Upper lobe of left lung (tissue), 6 donors: ENCODE data around the gene UHRF1. TPM values are rescaled to one million over a fixed set of nuclear protein-coding genes. Genes with fewer than 3 reads are reported as not detected.
A peak's percentile ranks its signal among the peaks of the same experiment; 100 is the strongest.

Experiments
- ATAC-seq, 2 donors: fragments of 200-7000 bp; cut with Tn5 transposase; one replicate each; pipeline ENCODE4 v1.9.1; 2022; ENCODE audit warnings: mild to moderate bottlenecking in 2 of 2, moderate library complexity in 2 of 2; ENCODE audit not compliant: low FRiP score in 2 of 2
- DNase-seq, 2 donors: peaks; one replicate each; pipeline ENCODE4 v3.0.0-alpha.2; 2019 to 2020
- H3K27ac ChIP-seq, 4 donors: fragments of 200-600 bp; sonication (generic); one replicate each; pipeline ENCODE4 v1.5.1; 2016 to 2019
- H3K27me3 ChIP-seq, 4 donors: fragments of 200-600 bp; sonication (generic); one replicate each; pipeline ENCODE4 v1.5.1; 2017 to 2019
- H3K36me3 ChIP-seq, 4 donors: fragments of 200-600 bp; sonication (generic); one replicate each; pipeline ENCODE4 v1.5.1; 2016 to 2019
- H3K4me1 ChIP-seq, 4 donors: fragments of 200-600 bp; sonication (generic); one replicate each; pipeline ENCODE4 v1.5.1; 2018 to 2019
- H3K4me3 ChIP-seq, 4 donors: fragments of 200-600 bp; sonication (generic); one replicate each; pipeline ENCODE4 v1.5.1; 2017 to 2019; ENCODE audit warnings: mild to moderate bottlenecking in 2 of 4, moderate library complexity in 1 of 4
- H3K9me3 ChIP-seq, 4 donors: fragments of 200-600 bp; sonication (generic); one replicate each; pipeline ENCODE4 v1.5.1; 2018 to 2019
- EP300 ChIP-seq, 4 donors: sonication (generic); formaldehyde crosslinking; IDR thresholded peaks; one replicate each; pipeline ENCODE4 v1.5.1; 2017; ENCODE audit warnings: antibody characterized with exemption in 4 of 4, control low read depth in 2 of 4
- POLR2A ChIP-seq, 4 donors: fragments of 450-650 bp; IDR thresholded peaks; one replicate each; pipeline ENCODE4 v1.5.1; 2016 to 2017; ENCODE audit warnings: antibody characterized with exemption in 4 of 4, mild to moderate bottlenecking in 2 of 4
- POLR2AphosphoS5 ChIP-seq, 2 donors: sonication (generic); formaldehyde crosslinking; IDR thresholded peaks; one replicate each; pipeline ENCODE4 v1.5.1; 2017; ENCODE audit warnings: antibody characterized with exemption in 2 of 2
- WGBS, 2 donors: methylation state at CpG; one replicate each; pipeline ENCODE4 v1.1.5; 2017 to 2018; 5-methylcytosine and 5-hydroxymethylcytosine counted together
- total RNA-seq, 6 donors: library from RNA; depleted of rRNA in 4 of 6; stranded (reverse); fragments of >200 nt in 4 of 6; gene quantifications; one replicate each; pipeline versions ENCODE4 v1.1.0 to v1.2.1, GENCODE V29; 2016 to 2021
- TF ChIP-seq, protein P1 (sequence below), 6 experiments: fragments of 450-650 bp in 4 of 6; fragments of 200-600 bp in 2 of 6; sonication (generic) in 2 of 6; IDR thresholded peaks; one replicate each; pipeline ENCODE4 v1.5.1; 2016 to 2019; ENCODE audit warnings: antibody characterized with exemption in 6 of 6
- donor health status: DM: no; HTN: no; CAD: no; lungs with moderate emphysema.
- donor health status: DM: no; HTN: yes; CAD: no; lungs with severe emphysema.

Gene UHRF1
- total RNA-seq, 6 donors from 2014 or later = 1.0 to 5.1 (median 2.3) TPM

- 28 to 34% methylated on average over 19 to 29 of the region's 29 CpGs for WGBS, 2 donors
- ATAC-seq (peak; percentile 72 to 76), DNase-seq (peak in 1 of 2 donors; percentile 41)
- peak overlapping the region in 2 of 4 donors; percentile 87 to 97 for H3K4me3 ChIP-seq
- no peak overlapping the region for H3K27ac ChIP-seq
- no peaks in the 10 kb centered on the region for H3K9me3 ChIP-seq
- TF ChIP-seq, protein P1, sequence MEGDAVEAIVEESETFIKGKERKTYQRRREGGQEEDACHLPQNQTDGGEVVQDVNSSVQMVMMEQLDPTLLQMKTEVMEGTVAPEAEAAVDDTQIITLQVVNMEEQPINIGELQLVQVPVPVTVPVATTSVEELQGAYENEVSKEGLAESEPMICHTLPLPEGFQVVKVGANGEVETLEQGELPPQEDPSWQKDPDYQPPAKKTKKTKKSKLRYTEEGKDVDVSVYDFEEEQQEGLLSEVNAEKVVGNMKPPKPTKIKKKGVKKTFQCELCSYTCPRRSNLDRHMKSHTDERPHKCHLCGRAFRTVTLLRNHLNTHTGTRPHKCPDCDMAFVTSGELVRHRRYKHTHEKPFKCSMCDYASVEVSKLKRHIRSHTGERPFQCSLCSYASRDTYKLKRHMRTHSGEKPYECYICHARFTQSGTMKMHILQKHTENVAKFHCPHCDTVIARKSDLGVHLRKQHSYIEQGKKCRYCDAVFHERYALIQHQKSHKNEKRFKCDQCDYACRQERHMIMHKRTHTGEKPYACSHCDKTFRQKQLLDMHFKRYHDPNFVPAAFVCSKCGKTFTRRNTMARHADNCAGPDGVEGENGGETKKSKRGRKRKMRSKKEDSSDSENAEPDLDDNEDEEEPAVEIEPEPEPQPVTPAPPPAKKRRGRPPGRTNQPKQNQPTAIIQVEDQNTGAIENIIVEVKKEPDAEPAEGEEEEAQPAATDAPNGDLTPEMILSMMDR (IDR thresholded peaks at IDR 0.05) = peak in 5 of 6 experiments; percentile 54 to 64 (median 56)
- TF ChIP-seq EP300 (IDR thresholded peaks at IDR 0.05) (peak in 1 of 4 donors; percentile 36), POLR2A (IDR thresholded peaks at IDR 0.05) (no peak), POLR2AphosphoS5 (IDR thresholded peaks at IDR 0.05) (no peak)
- H3K4me1 ChIP-seq = peaks cover 21 to 51% (median 27%) of the 10 kb centered on the region in 4 donors
- no peaks in the 10 kb centered on the region for H3K36me3 ChIP-seq
- H3K27me3 ChIP-seq = peaks cover 0 to 7% (median 2%) of the 10 kb centered on the region in 4 donors
These were observed 2.7 kb downstream of the UHRF1 start for GRCh38 chr19:4911786-4912672.

- peaks cover 21 to 45% (median 26%) of the 10 kb centered on the region in 4 donors for H3K4me1 ChIP-seq
- peak overlapping the region in 2 of 4 donors; percentile 45 to 46 for H3K4me3 ChIP-seq
- DNase-seq (no peak), ATAC-seq (no peak)
- TF ChIP-seq, protein P1 (IDR thresholded peaks at IDR 0.05) = no peak
- H3K9me3 ChIP-seq = no peaks in the 10 kb centered on the region
- 80 to 83% methylated on average over 24 of the region's 24 CpGs for WGBS, 2 donors
- peaks cover 0 to 4% (median 2%) of the 10 kb centered on the region in 4 donors for H3K27me3 ChIP-seq
- H3K27ac ChIP-seq = peak overlapping the region in 1 of 4 donors; percentile 85
- H3K36me3 ChIP-seq = no peaks in the 10 kb centered on the region
These were observed 4.9 kb downstream of the UHRF1 start for GRCh38 chr19:4913996-4914735.

GRCh38 chr19:4914736-4915501 is 5.6 kb downstream of the UHRF1 start:
- TF ChIP-seq EP300 (IDR thresholded peaks at IDR 0.05) = no peak
- no peak for TF ChIP-seq POLR2A (IDR thresholded peaks at IDR 0.05)
- TF ChIP-seq, protein P1 (IDR thresholded peaks at IDR 0.05) = no peak
- TF ChIP-seq POLR2AphosphoS5 (IDR thresholded peaks at IDR 0.05) = no peak
- Histone ChIP-seq H3K4me1 (peaks cover 15 to 37% (median 21%) of the 10 kb centered on the region in 4 donors), H3K27me3 (no peaks in the 10 kb centered on the region), H3K36me3 (no peaks in the 10 kb centered on the region), H3K9me3 (no peaks in the 10 kb centered on the region), H3K27ac (peak overlapping the region in 3 of 4 donors; percentile 54 to 86 (median 85)), H3K4me3 (peak overlapping the region in 3 of 4 donors; percentile 31 to 46 (median 45))
- peak in 1 of 2 donors; percentile 71 for DNase-seq
- WGBS, 2 donors = 71 to 77% methylated on average over 18 to 23 of the region's 23 CpGs
- peak; percentile 5 to 73 for ATAC-seq

DNA sequence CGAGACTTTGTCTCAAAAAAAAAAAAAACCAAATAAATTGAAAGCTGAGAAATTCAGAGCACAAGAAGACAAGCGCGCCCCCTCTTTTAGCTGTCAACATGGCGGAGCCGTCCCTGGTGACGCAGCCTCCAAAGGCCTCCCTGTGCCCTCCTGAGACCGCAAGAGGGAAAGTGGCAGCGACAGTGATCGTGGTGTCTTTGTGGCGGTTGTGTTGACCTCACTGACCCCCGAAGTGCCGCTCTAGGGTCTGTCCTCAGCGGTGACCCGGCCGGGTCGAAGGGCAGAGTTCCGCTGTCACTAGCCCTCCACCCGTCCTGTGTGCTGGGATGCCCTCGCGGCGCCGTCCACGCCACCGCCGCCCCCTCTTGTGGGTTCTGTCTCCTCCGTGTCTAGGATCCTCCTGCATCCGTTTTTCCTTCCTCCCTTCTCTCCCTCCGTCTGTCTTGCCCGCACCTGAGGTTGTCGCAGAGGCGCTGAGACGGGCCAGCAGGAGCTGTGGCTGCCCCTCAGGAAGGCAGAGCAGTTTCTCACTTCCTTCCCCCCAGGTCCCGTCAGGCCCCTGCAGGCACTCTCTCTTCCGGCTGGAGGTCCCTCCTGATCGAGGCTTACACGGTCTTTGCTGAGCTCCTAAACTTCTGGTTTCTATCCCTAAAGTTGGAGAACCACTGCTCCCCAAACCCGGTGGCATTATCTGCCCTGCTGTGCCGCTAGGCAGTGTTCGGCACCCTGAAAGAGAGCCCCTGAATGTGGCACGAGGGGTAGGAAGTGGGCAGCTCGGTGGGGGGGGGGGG is 7.2 kb downstream of the UHRF1 start:
- peak overlapping the region; percentile 54 to 86 (median 78) for H3K27ac ChIP-seq
- ATAC-seq (no peak), DNase-seq (peak; percentile 26 to 85)
- WGBS, 2 donors = 60 to 63% methylated on average over 40 of the region's 41 CpGs
- H3K27me3 ChIP-seq = no peaks in the 10 kb centered on the region
- peak overlapping the region in 3 of 4 donors; percentile 31 to 46 (median 45) for H3K4me3 ChIP-seq
- no peaks in the 10 kb centered on the region for H3K9me3 ChIP-seq
- TF ChIP-seq POLR2A (IDR thresholded peaks at IDR 0.05) (peak in 2 of 4 donors; percentile 23 to 47), EP300 (IDR thresholded peaks at IDR 0.05) (no peak)
- H3K36me3 ChIP-seq = no peaks in the 10 kb centered on the region
- H3K4me1 ChIP-seq = peaks cover 2 to 24% (median 9%) of the 10 kb centered on the region in 4 donors
